Neuronal stem cell (in vitro differentiated cells): ENCODE measurements around the gene PCDHA1.

Source experiments
- DNase-seq: peaks from one replicate; pipeline ENCODE4 v3.0.0-alpha.2; 2013; ENCODE audit warnings: low spot score
- H2AFZ ChIP-seq: one replicate; pipeline ENCODE4 v1.6.1; 2013; ENCODE audit warnings: mild to moderate bottlenecking, low read length, inconsistent platforms
- H2AK5ac ChIP-seq: 2 replicates; pipeline ENCODE4 v1.6.1; 2013; ENCODE audit warnings: low read depth, mild to moderate bottlenecking, inconsistent platforms, low read length, moderate library complexity, mixed read lengths
- H2BK120ac ChIP-seq: 2 replicates; pipeline ENCODE4 v1.6.1; 2013; ENCODE audit warnings: low read depth, mild to moderate bottlenecking, inconsistent platforms, low read length, moderate library complexity, mixed read lengths
- H2BK12ac ChIP-seq: one replicate; pipeline ENCODE4 v1.6.1; 2013; ENCODE audit warnings: low read length, inconsistent platforms
- H2BK15ac ChIP-seq: 2 replicates; pipeline ENCODE4 v1.6.1; 2013; ENCODE audit warnings: mild to moderate bottlenecking, low read length, inconsistent platforms, mixed read lengths
- H2BK5ac ChIP-seq: one replicate; pipeline ENCODE4 v1.6.1; 2013; ENCODE audit warnings: inconsistent platforms, mild to moderate bottlenecking, low read length, moderate library complexity
- H3K14ac ChIP-seq: one replicate; pipeline ENCODE4 v1.6.1; 2013; ENCODE audit warnings: low read length, inconsistent platforms
- H3K18ac ChIP-seq: 2 replicates; pipeline ENCODE4 v1.6.1; 2013; ENCODE audit warnings: low read length, inconsistent platforms
- H3K23ac ChIP-seq: 2 replicates; pipeline ENCODE4 v1.6.1; 2013; ENCODE audit warnings: low read depth, mild to moderate bottlenecking, mixed read lengths, low read length, inconsistent platforms; ENCODE audit not compliant: poor library complexity
- H3K27ac ChIP-seq: replicated peaks from 3 replicates; pipeline ENCODE4 v1.5.1; 2013; ENCODE audit warnings: low read length, inconsistent platforms
- H3K27me3 ChIP-seq, 3 experiments: 2 replicates each; pipeline ENCODE4 v1.6.1; 2013; ENCODE audit warnings: low read length in 3 of 3, mild to moderate bottlenecking in 2 of 3, inconsistent platforms in 1 of 3, low read depth in 1 of 3, mixed read lengths in 1 of 3, moderate library complexity in 1 of 3; ENCODE audit not compliant: control insufficient read depth in 3 of 3, insufficient read depth in 3 of 3
- H3K36me3 ChIP-seq, 2 donors: replicated peaks in 1 of 2; 2 replicates each; pipeline ENCODE4 v1.6.1; 2013; ENCODE audit warnings: low read length in 2 of 2; ENCODE audit not compliant: control insufficient read depth in 2 of 2, insufficient read depth in 2 of 2
- H3K4ac ChIP-seq: 2 replicates; pipeline ENCODE4 v1.6.1; 2013; ENCODE audit warnings: inconsistent platforms, mild to moderate bottlenecking, low read length, moderate library complexity
- H3K4me1 ChIP-seq, 2 donors: 1 replicate in 1 of 2; 2 replicates in 1 of 2; pipeline ENCODE4 v1.6.1; 2013; ENCODE audit warnings: low read length in 2 of 2, low read depth in 1 of 2; ENCODE audit not compliant: control insufficient read depth in 2 of 2, insufficient read depth in 1 of 2
- H3K4me2 ChIP-seq: one replicate; pipeline ENCODE4 v1.6.1; 2013; ENCODE audit warnings: mild to moderate bottlenecking, low read length, inconsistent platforms; ENCODE audit not compliant: insufficient read depth, poor library complexity, severe bottlenecking
- H3K4me3 ChIP-seq, 2 donors: 2 replicates each; pipeline ENCODE4 v1.5.1; 2013; ENCODE audit warnings: low read length in 2 of 2, mild to moderate bottlenecking in 2 of 2, inconsistent platforms in 1 of 2, moderate library complexity in 1 of 2
- H3K79me1 ChIP-seq: one replicate; pipeline ENCODE4 v1.6.1; 2013; ENCODE audit warnings: low read depth, mild to moderate bottlenecking, inconsistent platforms, low read length, moderate library complexity
- H3K9ac ChIP-seq: one replicate; pipeline ENCODE4 v1.6.1; 2013; ENCODE audit warnings: mild to moderate bottlenecking, low read depth, low read length, inconsistent platforms; ENCODE audit not compliant: poor library complexity
- H3K9me3 ChIP-seq, 2 donors: replicated peaks in 1 of 2; 2 replicates each; pipeline versions ENCODE3 to v1.6.1; 2013; ENCODE audit warnings: low read length in 2 of 2, mild to moderate bottlenecking in 2 of 2, inconsistent platforms in 1 of 2, low read depth in 1 of 2, mixed read lengths in 1 of 2, moderate library complexity in 1 of 2; ENCODE audit not compliant: control insufficient read depth in 2 of 2, insufficient read depth in 1 of 2
- H4K8ac ChIP-seq: one replicate; pipeline ENCODE4 v1.6.1; 2013; ENCODE audit warnings: low read depth, mild to moderate bottlenecking, inconsistent platforms, low read length, moderate library complexity
- H4K91ac ChIP-seq: one replicate; pipeline ENCODE4 v1.6.1; 2013; ENCODE audit warnings: low read length, low read depth, mild to moderate bottlenecking, inconsistent platforms; ENCODE audit not compliant: poor library complexity
- whole genome bisulfite sequencing, 2 donors: extraction: QIAGEN DNeasy Blood & Tissue Kit; methylation state at CpG; one replicate each; pipeline ENCODE4 v1.1.7; 2013; ENCODE audit warnings: missing lambda C conversion rate in 2 of 2, mixed read lengths in 1 of 2; ENCODE audit not compliant: insufficient read length in 2 of 2, insufficient replicate concordance in 1 of 2; ENCODE audit errors: extremely low coverage in 2 of 2; 5-methylcytosine and 5-hydroxymethylcytosine counted together

Gene PCDHA1

DNA sequence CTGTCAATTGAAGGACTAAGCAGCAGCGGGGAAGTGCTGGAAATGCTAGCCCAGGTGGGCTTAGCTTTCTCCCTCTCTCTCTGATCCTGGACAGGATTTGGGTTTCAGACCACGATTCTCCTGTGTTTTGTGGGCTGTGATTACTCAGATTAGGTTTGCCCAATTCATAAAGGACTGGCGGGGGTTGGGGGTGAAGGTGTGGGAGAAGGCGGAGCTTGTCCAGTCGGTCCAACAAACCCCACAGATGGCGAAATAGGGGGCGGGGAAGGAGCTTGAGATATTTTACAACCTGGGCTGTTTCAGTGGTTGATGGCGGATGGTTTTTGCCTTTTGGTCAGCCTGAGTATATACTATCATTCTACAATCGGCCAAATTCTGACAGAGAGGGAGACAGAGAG, 215.5 kb downstream of the PCDHA1 start:
- WGBS, 2 donors = no CpG with 5 or more reads among the region's 9 CpGs
- DNase-seq = no peak
- H3K9me3 ChIP-seq = no peaks in the 10 kb centered on the region

GRCh38 chr5:141001844-141002604, 216.1 kb downstream of the PCDHA1 start:
- peak overlapping the region; percentile 9 for H3K18ac ChIP-seq
- no peaks in the 10 kb centered on the region for H3K9me3 ChIP-seq
- H4K8ac ChIP-seq = no peak overlapping the region
- H3K36me3 ChIP-seq = no peaks in the 10 kb centered on the region
- no peak overlapping the region for H3K23ac ChIP-seq
- H2BK5ac ChIP-seq = peak overlapping the region; percentile 97
- no peaks in the 10 kb centered on the region for H3K79me1 ChIP-seq
- H2BK12ac ChIP-seq = no peak overlapping the region
- H3K9ac ChIP-seq = no peak overlapping the region
- no peak overlapping the region for H2BK120ac ChIP-seq
- no peak overlapping the region for H2BK15ac ChIP-seq
- peaks cover 16 to 25% of the 10 kb centered on the region in 2 donors for H3K4me1 ChIP-seq
- H3K4ac ChIP-seq = no peak overlapping the region
- H3K4me2 ChIP-seq = peak overlapping the region; percentile 77
- no peak overlapping the region for H2AK5ac ChIP-seq
- no peak overlapping the region for H3K14ac ChIP-seq
- no peaks in the 10 kb centered on the region for H3K27me3 ChIP-seq
- peak overlapping the region; percentile 47 to 63 for H3K4me3 ChIP-seq
- WGBS, 2 donors = no CpG with 5 or more reads among the region's 19 CpGs
- peak overlapping the region; percentile 95 for H3K27ac ChIP-seq
- peak; percentile 65 for DNase-seq
- peak overlapping the region; percentile 88 for H2AFZ ChIP-seq
- H4K91ac ChIP-seq = no peak overlapping the region

More for the DNA sequence above, 215.5 kb downstream of the PCDHA1 start:
- Histone ChIP-seq H4K8ac (no peak overlapping the region), H3K27me3 (no peaks in the 10 kb centered on the region), H2BK12ac (no peak overlapping the region), H3K79me1 (no peaks in the 10 kb centered on the region), H2BK5ac (peak overlapping the region; percentile 97), H3K9ac (no peak overlapping the region), H3K27ac (peak overlapping the region; percentile 95), H3K23ac (no peak overlapping the region), H2AFZ (peak overlapping the region; percentile 88), H3K4me1 (peaks cover 16 to 25% of the 10 kb centered on the region in 2 donors), H3K36me3 (no peaks in the 10 kb centered on the region), H3K18ac (peak overlapping the region; percentile 38), H4K91ac (no peak overlapping the region), H2BK15ac (no peak overlapping the region), H2BK120ac (no peak overlapping the region), H3K14ac (no peak overlapping the region), H3K4me2 (peak overlapping the region; percentile 77), H3K4ac (no peak overlapping the region), H3K4me3 (peak overlapping the region; percentile 47 to 63), H2AK5ac (no peak overlapping the region)

DNA sequence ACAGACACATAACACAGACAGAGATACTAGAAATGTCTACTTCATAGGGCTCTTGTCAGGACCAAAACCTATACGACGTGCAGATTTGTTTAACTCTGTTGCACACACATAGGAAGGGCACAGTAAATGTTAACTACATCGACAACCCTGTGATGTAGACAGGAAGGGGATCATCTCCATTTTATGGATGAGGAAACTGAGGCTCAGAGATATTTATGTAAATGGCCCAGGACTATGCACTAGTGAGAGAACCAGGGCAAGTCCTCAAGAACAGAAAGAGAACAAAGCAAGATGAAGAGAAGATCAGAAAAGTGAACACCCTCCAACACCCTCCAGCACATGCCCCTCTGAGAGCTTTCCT, 216.6 kb downstream of the PCDHA1 start:
- Histone ChIP-seq H3K4me2 (no peak overlapping the region), H3K27me3 (no peaks in the 10 kb centered on the region), H3K14ac (no peak overlapping the region), H2BK5ac (no peak overlapping the region), H2BK12ac (no peak overlapping the region), H3K9ac (no peak overlapping the region), H2BK15ac (no peak overlapping the region), H3K23ac (no peak overlapping the region), H3K18ac (no peak overlapping the region), H2AK5ac (no peak overlapping the region), H3K36me3 (no peaks in the 10 kb centered on the region), H3K79me1 (no peaks in the 10 kb centered on the region), H3K4me3 (peak overlapping the region in 1 of 2 donors; percentile 47), H3K9me3 (no peaks in the 10 kb centered on the region), H3K27ac (peak overlapping the region; percentile 95), H2AFZ (peak overlapping the region; percentile 88), H2BK120ac (no peak overlapping the region), H4K91ac (no peak overlapping the region), H3K4me1 (peaks cover 16 to 25% of the 10 kb centered on the region in 2 donors), H4K8ac (no peak overlapping the region), H3K4ac (no peak overlapping the region)
- no CpG with 5 or more reads among the region's 3 CpGs for WGBS, 2 donors
- no peak for DNase-seq

- no CpG with 5 or more reads among the region's 3 CpGs for WGBS, 2 donors
- Histone ChIP-seq H3K4me1 (peaks cover 16 to 25% of the 10 kb centered on the region in 2 donors), H3K14ac (no peak overlapping the region), H3K9me3 (no peaks in the 10 kb centered on the region), H3K4me3 (no peak overlapping the region), H3K27ac (no peak overlapping the region), H3K36me3 (no peaks in the 10 kb centered on the region), H2BK5ac (no peak overlapping the region), H3K4me2 (no peak overlapping the region), H2BK15ac (no peak overlapping the region), H2AFZ (no peak overlapping the region), H2BK12ac (no peak overlapping the region), H4K8ac (no peak overlapping the region), H3K18ac (no peak overlapping the region), H3K79me1 (no peaks in the 10 kb centered on the region), H4K91ac (no peak overlapping the region), H3K27me3 (no peaks in the 10 kb centered on the region), H3K23ac (no peak overlapping the region), H2AK5ac (no peak overlapping the region), H3K4ac (no peak overlapping the region), H3K9ac (no peak overlapping the region), H2BK120ac (no peak overlapping the region)
- DNase-seq = no peak
These were observed 217.1 kb downstream of the PCDHA1 start for GRCh38 chr5:141003031-141003430.
